Endothelial cell (in vitro differentiated cells): ENCODE measurements around the gene CSNK1A1. TPM values are rescaled to one million over a fixed set of nuclear protein-coding genes. Genes with fewer than 3 reads are reported as not detected.

Source experiments
- DNase-seq: peaks from one replicate; pipeline ENCODE4 v3.0.0; 2021; ENCODE audit warnings: low spot score
- H3K27ac Mint-ChIP-seq: one replicate; pipeline ENCODE4 v1.8.0; 2021; ENCODE audit warnings: mixed read lengths, inconsistent platforms; ENCODE audit not compliant: unreplicated experiment
- H3K27me3 Mint-ChIP-seq: one replicate; pipeline ENCODE4 v1.8.0; 2021; ENCODE audit warnings: mild to moderate bottlenecking, moderate library complexity, mixed read lengths, inconsistent platforms; ENCODE audit not compliant: unreplicated experiment
- H3K36me3 Mint-ChIP-seq: one replicate; pipeline ENCODE4 v1.8.0; 2021; ENCODE audit warnings: mild to moderate bottlenecking, low read depth, mixed read lengths, inconsistent platforms; ENCODE audit not compliant: unreplicated experiment
- H3K4me1 Mint-ChIP-seq: one replicate; pipeline ENCODE4 v1.8.0; 2021; ENCODE audit warnings: mild to moderate bottlenecking, mixed read lengths, inconsistent platforms; ENCODE audit not compliant: unreplicated experiment
- H3K4me3 Mint-ChIP-seq: one replicate; pipeline ENCODE4 v1.8.0; 2021; ENCODE audit warnings: mild to moderate bottlenecking, mixed read lengths, inconsistent platforms; ENCODE audit not compliant: unreplicated experiment
- H3K9me3 Mint-ChIP-seq: one replicate; pipeline ENCODE4 v1.8.0; 2021; ENCODE audit warnings: mixed read lengths, inconsistent platforms; ENCODE audit not compliant: unreplicated experiment
- total RNA-seq: library from RNA; stranded (reverse); fragmentation: NEBNext Ultra II Directional; extraction: Animal tissue kit (Norgen Biotek cat#: 25700); gene quantifications from one replicate; pipeline ENCODE4 v1.2.1, GENCODE V29; 2021; ENCODE audit not compliant: unreplicated experiment
- TF ChIP-seq, protein P1 (sequence below): fragments of 200-600 bp; sonication (generic); IDR thresholded peaks from one replicate; pipeline ENCODE4 v1.5.0; 2021; ENCODE audit warnings: antibody characterized with exemption; ENCODE audit not compliant: unreplicated experiment

The CSNK1A1 gene
- total RNA-seq, 1 donor from 2014 or later, result 242 TPM

DNA sequence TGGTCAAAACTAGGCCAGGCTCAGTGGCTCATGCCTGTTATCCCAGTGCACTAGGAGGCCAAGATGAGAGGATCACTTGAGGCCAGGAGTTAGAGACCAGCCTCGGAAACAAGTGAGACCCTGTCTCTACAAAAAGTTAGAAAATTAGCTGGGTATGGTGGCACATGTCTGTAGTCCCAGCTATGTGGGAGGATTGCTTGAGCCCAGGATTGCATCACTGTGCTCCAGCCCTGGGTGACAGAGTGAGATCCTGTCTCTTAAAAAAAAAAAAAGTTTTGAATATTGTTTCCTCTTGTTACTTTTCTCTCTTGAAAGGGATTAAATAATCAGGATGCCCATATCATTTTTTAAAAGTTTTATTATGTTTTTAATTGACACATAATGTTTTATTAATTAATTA, 37.7 kb upstream of the CSNK1A1 start:
- no peak overlapping the region for H3K27ac Mint-ChIP-seq
- H3K36me3 Mint-ChIP-seq, result no peaks in the 10 kb centered on the region
- H3K4me3 Mint-ChIP-seq, result no peak overlapping the region
- DNase-seq, result no peak
- no peaks in the 10 kb centered on the region for H3K9me3 Mint-ChIP-seq
- H3K4me1 Mint-ChIP-seq, result no peaks in the 10 kb centered on the region
- TF ChIP-seq, protein P1, sequence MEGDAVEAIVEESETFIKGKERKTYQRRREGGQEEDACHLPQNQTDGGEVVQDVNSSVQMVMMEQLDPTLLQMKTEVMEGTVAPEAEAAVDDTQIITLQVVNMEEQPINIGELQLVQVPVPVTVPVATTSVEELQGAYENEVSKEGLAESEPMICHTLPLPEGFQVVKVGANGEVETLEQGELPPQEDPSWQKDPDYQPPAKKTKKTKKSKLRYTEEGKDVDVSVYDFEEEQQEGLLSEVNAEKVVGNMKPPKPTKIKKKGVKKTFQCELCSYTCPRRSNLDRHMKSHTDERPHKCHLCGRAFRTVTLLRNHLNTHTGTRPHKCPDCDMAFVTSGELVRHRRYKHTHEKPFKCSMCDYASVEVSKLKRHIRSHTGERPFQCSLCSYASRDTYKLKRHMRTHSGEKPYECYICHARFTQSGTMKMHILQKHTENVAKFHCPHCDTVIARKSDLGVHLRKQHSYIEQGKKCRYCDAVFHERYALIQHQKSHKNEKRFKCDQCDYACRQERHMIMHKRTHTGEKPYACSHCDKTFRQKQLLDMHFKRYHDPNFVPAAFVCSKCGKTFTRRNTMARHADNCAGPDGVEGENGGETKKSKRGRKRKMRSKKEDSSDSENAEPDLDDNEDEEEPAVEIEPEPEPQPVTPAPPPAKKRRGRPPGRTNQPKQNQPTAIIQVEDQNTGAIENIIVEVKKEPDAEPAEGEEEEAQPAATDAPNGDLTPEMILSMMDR, result no peak
- H3K27me3 Mint-ChIP-seq, result no peaks in the 10 kb centered on the region

DNA sequence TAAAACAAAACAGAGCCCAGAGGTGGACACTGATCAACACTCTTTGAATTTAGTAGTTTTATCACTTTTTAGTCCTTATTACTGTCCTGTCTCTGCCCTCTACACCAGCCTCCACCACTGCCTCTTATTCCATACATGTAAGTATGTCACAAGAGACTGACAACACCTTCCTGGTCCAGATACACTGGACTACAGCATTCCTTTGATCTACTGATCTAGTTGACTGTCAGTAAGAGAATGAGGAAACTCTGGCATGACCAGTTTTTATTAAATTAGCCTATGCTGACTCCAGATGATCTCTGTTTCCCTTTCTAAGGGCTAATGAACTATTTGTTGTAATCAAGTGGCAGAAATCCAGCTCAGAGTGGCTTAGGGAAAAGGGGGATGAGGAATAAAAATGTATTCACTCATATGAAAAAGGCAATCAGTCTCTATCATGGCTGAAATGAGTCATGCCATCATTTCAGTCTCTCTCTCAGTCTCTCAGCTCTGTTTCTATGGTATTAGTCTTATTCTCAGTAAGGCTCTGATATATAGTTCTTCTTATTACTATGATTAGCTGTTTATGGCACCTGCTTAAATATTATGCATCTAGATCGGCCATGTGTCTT, 35.6 kb upstream of the CSNK1A1 start:
- Mint-ChIP-seq H3K36me3 (no peaks in the 10 kb centered on the region), H3K4me1 (peaks cover 4% of the 10 kb centered on the region), H3K4me3 (no peak overlapping the region), H3K27me3 (no peaks in the 10 kb centered on the region), H3K9me3 (no peaks in the 10 kb centered on the region), H3K27ac (no peak overlapping the region)
- no peak for DNase-seq
- TF ChIP-seq, protein P1, result no peak

DNA sequence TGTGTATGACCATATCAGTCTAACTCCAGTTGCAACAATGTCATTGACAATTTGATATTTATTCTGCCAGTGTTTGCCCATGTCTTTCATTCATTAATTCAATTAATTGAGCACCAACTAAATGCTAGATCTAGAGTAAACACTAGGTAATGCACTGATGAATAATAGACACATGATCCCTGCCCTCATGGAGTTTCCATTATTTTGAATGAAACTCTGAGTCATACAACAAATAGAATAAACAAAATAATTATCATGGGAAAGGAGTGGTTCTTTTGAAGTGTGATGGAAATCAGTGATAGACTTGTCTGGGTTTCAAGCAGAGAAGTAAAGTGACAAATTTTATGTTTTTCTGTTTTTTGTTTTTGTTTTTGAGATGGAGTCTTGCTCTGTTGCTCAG, 34.7 kb upstream of the CSNK1A1 start:
- Mint-ChIP-seq H3K27me3 (no peaks in the 10 kb centered on the region), H3K4me1 (peaks cover 9% of the 10 kb centered on the region), H3K9me3 (no peaks in the 10 kb centered on the region), H3K36me3 (no peaks in the 10 kb centered on the region), H3K4me3 (no peak overlapping the region), H3K27ac (no peak overlapping the region)
- DNase-seq, result no peak
- TF ChIP-seq, protein P1, result no peak

DNA sequence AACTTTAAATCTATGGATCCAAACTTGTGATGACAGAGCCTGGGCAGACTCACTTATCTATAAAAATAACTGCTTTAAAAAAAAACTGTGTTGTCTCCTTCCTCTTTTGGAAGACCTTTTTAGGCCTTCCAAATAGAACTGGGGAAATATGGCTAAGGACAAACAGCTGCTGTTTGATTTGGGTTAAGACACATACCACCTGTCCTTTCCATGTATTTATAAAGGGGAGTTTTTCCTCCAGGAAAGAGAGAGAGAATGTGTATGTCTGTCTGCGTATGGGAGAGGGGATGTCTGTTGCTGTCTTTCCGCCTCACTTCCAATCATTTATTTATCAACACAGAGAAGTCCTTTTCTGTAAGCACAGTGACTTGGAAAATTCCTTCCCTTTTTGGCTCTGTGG, 32.9 kb upstream of the CSNK1A1 start:
- TF ChIP-seq, protein P1, result no peak
- DNase-seq, result no peak
- no peaks in the 10 kb centered on the region for H3K9me3 Mint-ChIP-seq
- H3K36me3 Mint-ChIP-seq, result no peaks in the 10 kb centered on the region
- no peak overlapping the region for H3K4me3 Mint-ChIP-seq
- H3K27me3 Mint-ChIP-seq, result no peaks in the 10 kb centered on the region
- H3K27ac Mint-ChIP-seq, result no peak overlapping the region
- H3K4me1 Mint-ChIP-seq, result peaks cover 15% of the 10 kb centered on the region

DNA sequence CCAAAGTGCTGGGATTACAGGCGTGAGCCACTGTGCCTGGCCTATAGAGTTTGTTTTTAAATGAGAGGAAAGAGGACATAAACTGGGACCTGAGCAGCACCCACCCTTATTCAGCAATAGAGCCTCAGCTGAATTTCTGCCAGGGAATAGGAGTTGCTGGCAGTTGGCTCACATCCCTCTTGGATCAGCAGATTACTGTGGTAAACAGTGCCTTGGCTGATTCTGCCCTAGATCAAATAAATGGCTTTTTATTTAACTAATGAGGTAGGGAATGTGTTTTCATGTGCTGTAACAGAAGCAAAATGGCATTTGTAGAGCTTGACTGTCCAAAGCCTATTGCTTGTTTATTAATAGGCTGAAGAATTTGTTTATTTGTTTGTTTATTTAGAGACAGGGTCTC, 32.2 kb upstream of the CSNK1A1 start:
- no peaks in the 10 kb centered on the region for H3K9me3 Mint-ChIP-seq
- peaks cover 15% of the 10 kb centered on the region for H3K4me1 Mint-ChIP-seq
- no peak overlapping the region for H3K4me3 Mint-ChIP-seq
- TF ChIP-seq, protein P1, result no peak
- H3K36me3 Mint-ChIP-seq, result no peaks in the 10 kb centered on the region
- DNase-seq, result no peak
- peaks cover under 1% of the 10 kb centered on the region for H3K27me3 Mint-ChIP-seq
- H3K27ac Mint-ChIP-seq, result no peak overlapping the region
